ENCODE data around the gene CHMP1A.
"Not testable (repeated sequence)": the region's sequence is repeated elsewhere in the genome, so short reads cannot be mapped to it uniquely, and the experiment has no call there.

CHMP1A gene

GRCh38 chr16:89691986-89692569 lies 34.6 kb upstream of the CHMP1A start:
- FAIRE-seq: no peak

GRCh38 chr16:89691231-89691985 lies 33.9 kb upstream of the CHMP1A start:
- FAIRE-seq: no peak

- FAIRE-seq: no peak
Measured at GRCh38 chr16:89690392-89690901, 32.9 kb upstream of the CHMP1A start.

- not testable (repeated sequence) for FAIRE-seq
Measured at GRCh38 chr16:89689621-89690020, 32.1 kb upstream of the CHMP1A start.

GRCh38 chr16:89689142-89689541 lies 31.6 kb upstream of the CHMP1A start:
- no peak for FAIRE-seq

- FAIRE-seq: no peak
Measured at GRCh38 chr16:89688395-89688794, 30.9 kb upstream of the CHMP1A start.

GRCh38 chr16:89687092-89687940 lies 29.8 kb upstream of the CHMP1A start:
- no peak for FAIRE-seq

- no peak for FAIRE-seq
Measured at GRCh38 chr16:89686520-89687091, 29.1 kb upstream of the CHMP1A start, which contains the start of gene CDK10. Gene CDK10, plus strand, starts transcription at chr16:89686689. Its CDS starts 22 bp downstream, at chr16:89686711.

GRCh38 chr16:89685916-89686315 lies 28.4 kb upstream of the CHMP1A start:
- FAIRE-seq: no peak

- no peak for FAIRE-seq
Measured at GRCh38 chr16:89678258-89678657, 20.8 kb upstream of the CHMP1A start.

GRCh38 chr16:89672177-89672941 lies 14.9 kb upstream of the CHMP1A start:
- no peak for FAIRE-seq

- FAIRE-seq: not testable (repeated sequence)
Measured at GRCh38 chr16:89671565-89671964, 14.1 kb upstream of the CHMP1A start.

- no peak for FAIRE-seq
Measured at GRCh38 chr16:89670496-89671431, 13.3 kb upstream of the CHMP1A start.

- no peak for FAIRE-seq
Measured at GRCh38 chr16:89669755-89670154, 12.2 kb upstream of the CHMP1A start.

GRCh38 chr16:89668790-89669158 lies 11.3 kb upstream of the CHMP1A start:
- no peak for FAIRE-seq

- FAIRE-seq: no peak
Measured at GRCh38 chr16:89667633-89668032, 10.1 kb upstream of the CHMP1A start.

GRCh38 chr16:89667000-89667399 lies 9.5 kb upstream of the CHMP1A start:
- FAIRE-seq: not testable (repeated sequence)

- not testable (repeated sequence) for FAIRE-seq
Measured at GRCh38 chr16:89664238-89664637, 6.7 kb upstream of the CHMP1A start.

- FAIRE-seq: no peak
Measured at GRCh38 chr16:89661215-89661614, 3.7 kb upstream of the CHMP1A start.

GRCh38 chr16:89660146-89660545 lies 2.6 kb upstream of the CHMP1A start:
- no peak for FAIRE-seq

Data from endometrium (tissue), 2 donors.